HG03439 (cell line): ENCODE data around the gene PDE8A.

Experiments
- ATAC-seq: cut with Tn5 transposase; IDR thresholded peaks from one replicate; pipeline ENCODE4 v1.9.1; 2021; ENCODE audit warnings: mild to moderate bottlenecking, moderate library complexity; ENCODE audit not compliant: unreplicated experiment

The PDE8A gene

GRCh38 chr15:85118581-85118980 lies 136.9 kb downstream of the PDE8A start:
- ATAC-seq: no peak

DNA sequence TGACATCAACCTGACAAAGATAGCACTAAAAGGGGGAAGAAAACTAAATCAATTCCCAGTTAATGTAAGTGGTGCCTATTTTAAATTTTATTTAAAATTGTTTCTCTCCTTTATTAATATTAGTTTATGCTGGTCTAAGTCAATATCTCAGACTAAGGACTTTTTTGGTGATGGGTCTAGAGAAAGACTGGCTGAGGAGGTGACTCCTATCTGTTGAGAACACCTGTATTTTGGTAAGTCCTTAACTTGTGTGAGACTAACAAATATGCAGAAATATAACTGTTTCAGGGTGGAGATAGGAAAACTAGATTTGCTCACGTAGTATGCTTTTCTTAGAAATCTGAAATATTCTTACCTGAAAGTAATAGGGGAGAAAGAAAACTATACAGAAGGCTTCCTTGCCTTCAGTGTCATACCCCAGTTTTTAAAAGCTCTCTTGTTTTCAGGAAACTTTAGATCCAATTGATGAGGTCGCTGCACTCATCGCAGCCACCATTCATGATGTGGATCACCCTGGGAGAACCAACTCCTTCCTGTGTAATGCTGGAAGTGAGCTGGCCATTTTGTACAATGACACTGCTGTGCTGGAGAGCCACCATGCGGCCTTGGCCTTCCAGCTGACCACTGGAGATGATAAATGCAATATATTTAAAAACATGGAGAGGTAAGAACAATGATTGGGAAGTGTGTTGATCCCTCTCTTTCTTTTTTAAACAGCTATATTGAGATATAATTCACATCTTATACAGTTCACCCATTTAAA lies 138.9 kb downstream of the PDE8A start:
- ATAC-seq: no peak

- no peak for ATAC-seq
These were observed 142.5 kb downstream of the PDE8A start for GRCh38 chr15:85124173-85124572.

DNA sequence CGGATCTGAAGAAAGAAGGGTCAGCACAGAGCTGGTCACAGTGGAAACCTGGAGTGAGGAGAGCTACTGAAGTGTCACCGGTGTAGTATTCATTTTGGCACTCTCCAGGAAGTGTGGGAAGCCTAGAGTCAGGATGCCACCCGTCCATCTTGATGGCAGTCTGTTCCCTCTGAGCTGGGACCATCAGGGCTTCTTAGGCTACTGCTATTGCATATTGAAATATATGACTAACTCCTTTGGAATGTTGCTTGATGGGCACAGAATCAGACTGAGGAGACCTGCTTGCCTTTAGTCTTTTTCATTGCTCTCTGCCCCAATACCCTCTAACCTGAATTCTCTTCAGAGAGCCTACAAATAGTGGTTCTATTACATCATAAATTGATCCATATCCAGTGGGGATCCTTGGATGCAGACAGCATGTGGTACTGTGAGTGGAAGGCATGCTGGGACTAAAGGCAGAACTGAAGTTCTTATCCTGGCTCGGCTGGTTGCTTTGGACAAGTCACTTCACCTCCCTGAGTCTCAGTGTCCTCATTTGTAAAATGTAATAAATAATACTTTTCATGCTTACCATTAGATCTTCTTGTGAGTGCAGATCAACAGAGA lies 143.5 kb downstream of the PDE8A start:
- ATAC-seq: no peak

DNA sequence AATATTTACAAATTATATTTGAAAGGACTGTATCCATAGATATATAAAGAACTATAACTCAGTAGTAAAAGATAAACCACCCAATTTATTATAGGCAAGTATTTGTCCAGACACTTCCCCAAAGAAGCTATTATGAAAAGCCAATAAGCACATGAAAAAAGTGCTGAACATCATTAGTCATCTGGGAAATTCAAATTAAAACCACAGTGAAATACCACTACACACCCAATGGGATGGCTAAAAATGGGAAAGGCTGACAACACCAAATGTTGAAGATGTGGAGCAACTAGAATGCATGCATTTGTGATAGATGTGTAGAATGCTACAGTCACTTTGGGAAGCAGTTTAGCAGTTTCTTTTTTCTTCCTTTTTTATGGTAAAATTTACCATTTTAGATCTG lies 147.0 kb downstream of the PDE8A start:
- ATAC-seq: no peak

DNA sequence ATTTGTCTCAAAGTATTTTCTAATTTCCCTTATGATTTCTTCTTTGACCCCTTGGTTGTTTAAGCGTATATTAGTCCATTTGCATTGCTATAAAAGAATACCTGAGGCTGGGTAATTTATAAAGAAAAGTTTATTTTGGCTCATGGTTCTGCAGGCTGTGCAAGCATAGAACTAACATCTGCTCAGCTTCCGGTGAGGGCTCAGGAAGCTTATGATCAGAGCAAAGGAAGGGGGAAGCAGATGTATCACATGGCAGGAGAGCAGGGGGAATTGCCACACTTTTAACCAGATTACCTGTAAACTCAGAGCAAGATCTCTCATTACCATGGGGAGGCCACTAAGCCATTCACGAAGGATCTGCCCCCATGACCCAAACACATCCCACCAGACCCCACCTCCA lies 148.2 kb downstream of the PDE8A start:
- no peak for ATAC-seq

DNA sequence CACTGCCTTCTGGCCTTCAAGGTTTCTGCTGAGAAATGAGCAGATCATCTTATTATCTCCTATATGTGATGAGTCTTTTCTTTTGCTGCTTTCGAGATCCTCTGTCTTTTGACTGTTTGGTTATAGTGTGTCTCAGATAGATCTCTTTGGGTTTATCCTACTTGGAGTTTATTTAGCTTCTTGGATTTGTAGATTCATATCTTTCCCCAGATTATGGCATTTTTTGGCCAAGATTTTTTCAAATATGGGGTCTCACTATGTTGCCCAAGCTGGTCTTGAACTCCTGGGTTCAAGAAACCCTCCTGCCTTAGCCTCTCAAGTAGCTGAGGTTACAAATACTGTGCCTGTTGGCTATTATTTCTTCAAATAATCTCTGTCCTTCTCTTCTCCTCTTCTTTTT lies 150.3 kb downstream of the PDE8A start:
- ATAC-seq: no peak

DNA sequence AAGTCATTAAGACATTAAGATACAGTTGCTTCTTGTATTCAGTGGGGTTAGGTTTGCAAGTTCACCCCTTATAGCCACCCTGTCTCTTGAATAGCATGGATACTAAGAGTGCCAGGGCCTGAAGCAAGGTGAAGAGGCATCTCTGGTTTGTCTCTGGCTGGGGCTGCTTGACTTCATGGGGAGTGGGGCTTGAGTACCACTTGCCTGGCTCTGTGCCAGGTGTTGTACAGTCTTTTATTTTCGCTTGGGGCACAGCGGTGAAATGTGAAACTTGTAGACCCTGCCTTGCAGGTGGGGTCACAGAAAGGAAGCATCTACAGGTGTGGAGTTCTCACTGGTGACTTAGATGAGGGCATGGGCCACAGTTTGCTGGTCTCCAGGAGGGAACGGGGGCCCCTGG lies 152.1 kb downstream of the PDE8A start:
- no peak for ATAC-seq

- ATAC-seq: no peak
These were observed 156.0 kb downstream of the PDE8A start for GRCh38 chr15:85137489-85138168.

DNA sequence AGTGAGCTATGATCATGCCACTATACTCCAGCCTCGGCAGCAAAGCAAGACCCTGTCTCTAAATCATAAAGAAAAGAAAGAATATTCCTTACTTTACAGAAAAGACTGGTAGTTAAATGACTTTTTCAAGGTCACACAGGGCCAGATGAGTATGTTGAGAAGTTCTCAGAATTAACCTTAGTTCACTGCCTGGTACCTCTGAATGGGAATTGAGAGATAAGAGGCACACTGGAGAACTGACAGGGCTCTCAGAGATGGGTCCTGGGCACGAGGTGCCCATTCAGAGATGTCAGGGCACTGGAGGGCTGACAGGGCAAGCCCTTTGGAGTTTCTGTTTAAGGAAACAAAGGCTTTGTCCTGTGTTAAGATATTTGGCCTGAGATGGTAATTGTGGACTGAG lies 157.7 kb downstream of the PDE8A start:
- no peak for ATAC-seq

GRCh38 chr15:85141726-85142125 lies 160.1 kb downstream of the PDE8A start:
- ATAC-seq: no peak

DNA sequence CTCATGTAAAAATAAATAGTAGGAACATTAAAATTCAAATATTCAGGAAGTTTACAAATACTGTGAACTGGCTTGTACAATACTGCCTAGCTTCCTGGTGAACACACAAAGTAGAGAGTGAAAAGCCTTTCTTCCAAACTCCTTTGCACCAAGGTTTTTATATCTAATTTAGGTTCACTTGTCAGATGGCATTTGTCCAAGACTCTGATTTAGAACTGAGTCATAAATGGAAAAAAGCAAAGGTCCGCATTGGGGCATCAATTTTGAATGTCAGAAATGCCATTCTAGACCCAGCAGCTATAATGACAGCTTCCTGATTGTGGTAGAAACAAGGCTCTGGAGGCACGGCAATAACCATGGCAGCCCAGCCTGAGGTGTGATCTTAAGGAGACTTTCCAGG lies 160.7 kb downstream of the PDE8A start:
- no peak for ATAC-seq

DNA sequence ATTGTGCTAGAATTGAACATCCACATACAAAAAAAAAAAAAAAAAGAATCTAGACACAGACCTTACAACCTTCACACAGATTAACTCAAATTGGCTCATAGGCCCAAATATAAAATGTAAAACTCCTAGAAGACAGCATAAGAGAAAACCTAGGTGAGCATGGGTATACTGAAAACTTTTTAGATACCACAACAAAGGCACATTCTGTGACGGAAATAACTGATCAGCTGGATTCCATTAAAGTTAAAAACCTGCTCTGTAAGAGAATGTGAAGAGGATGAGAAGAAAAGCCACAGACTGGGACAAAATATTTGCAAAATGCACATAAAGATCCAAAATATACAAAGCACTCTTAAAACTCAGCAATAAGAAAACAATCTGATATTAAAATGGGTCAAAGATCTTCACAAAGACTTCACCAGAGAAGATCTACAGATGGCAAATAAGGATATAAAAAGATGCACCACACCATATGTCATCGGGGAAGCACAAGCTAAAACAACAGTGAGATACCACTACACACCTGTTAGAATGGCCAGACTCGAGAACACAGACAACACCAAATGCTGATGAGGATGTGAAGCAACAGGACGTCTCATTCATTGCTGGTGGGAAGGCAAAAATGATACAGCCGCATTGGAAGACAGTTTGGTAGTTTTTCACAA lies 167.9 kb downstream of the PDE8A start:
- no peak for ATAC-seq

DNA sequence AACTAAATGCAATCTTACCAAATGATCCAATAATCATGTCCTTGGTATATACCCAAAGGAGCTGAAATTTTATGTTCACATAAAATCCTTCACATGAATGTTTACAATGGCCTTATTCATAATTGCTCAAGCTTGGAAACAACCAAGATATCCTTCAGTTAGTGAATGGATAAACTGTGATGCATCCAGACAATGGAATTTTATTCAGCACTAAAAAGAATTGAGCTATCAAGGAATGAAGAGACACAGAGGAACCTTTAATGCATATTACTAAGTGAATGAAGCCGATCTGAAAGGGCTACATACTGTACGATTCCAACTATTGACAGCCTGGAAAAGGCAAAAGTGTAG lies 168.4 kb downstream of the PDE8A start:
- ATAC-seq: no peak

DNA sequence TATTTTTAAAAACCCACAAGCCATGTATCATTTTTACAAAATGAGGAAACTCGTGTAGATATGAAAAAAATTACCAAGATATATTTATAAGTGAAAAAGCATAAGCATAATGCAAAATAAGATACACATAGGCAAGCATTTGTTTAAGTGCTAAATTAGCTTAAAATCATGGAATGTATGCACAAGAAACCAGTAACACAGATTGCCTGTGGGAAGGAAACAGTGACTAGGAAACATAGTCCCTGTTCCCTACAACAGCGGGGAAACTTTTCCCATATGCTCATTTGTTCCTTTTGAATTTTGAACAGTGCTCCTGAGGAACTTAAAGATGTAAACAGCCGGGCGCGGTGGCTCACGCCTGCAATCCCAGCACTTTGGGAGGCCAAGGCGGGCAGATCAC lies 169.5 kb downstream of the PDE8A start:
- no peak for ATAC-seq

- no peak for ATAC-seq
These were observed 170.2 kb downstream of the PDE8A start for GRCh38 chr15:85151861-85152260.

GRCh38 chr15:85154061-85154460 lies 172.4 kb downstream of the PDE8A start:
- ATAC-seq: no peak

GRCh38 chr15:85155360-85155759 lies 173.7 kb downstream of the PDE8A start:
- ATAC-seq: no peak

GRCh38 chr15:85155857-85156256 lies 174.2 kb downstream of the PDE8A start:
- ATAC-seq: no peak

DNA sequence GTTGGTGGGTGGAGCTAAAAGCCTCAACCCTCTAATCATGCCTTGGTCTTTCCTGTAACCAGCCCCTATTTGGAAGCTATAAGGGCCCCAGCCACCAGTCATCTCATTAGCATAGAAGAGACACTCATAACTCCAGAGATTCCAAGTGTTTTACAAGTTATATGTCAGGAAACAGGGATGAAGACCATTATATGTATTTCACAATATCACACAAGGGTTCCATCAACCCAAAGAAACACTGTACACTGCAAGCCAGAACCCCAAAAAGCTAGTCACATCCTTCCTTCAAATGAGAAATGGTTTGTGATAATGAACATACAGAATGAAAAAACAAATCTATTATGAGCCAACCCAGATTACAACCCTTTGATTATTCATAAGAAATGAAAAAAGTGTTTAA lies 175.7 kb downstream of the PDE8A start:
- ATAC-seq: no peak

DNA sequence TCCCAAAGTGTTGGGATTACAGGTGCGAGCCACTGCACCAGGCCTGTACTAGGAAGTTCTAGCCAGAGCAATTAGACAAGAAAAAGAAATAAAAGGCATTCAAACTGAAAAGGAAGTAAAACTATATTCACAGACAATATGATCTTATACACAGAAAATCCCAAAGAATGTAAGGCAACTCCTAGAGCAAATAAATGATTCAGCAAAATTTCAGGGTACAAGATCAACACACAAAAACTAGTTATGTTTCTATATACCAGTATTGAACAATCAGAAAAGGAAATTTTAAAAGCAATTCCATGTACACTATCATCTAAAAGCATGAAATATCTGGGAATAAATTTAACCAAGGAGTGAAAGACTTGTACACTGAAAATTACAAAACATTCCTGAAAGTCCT lies 180.6 kb downstream of the PDE8A start:
- no peak for ATAC-seq
